ENCODE measurements around the gene IL36B.

The IL36B gene

DNA sequence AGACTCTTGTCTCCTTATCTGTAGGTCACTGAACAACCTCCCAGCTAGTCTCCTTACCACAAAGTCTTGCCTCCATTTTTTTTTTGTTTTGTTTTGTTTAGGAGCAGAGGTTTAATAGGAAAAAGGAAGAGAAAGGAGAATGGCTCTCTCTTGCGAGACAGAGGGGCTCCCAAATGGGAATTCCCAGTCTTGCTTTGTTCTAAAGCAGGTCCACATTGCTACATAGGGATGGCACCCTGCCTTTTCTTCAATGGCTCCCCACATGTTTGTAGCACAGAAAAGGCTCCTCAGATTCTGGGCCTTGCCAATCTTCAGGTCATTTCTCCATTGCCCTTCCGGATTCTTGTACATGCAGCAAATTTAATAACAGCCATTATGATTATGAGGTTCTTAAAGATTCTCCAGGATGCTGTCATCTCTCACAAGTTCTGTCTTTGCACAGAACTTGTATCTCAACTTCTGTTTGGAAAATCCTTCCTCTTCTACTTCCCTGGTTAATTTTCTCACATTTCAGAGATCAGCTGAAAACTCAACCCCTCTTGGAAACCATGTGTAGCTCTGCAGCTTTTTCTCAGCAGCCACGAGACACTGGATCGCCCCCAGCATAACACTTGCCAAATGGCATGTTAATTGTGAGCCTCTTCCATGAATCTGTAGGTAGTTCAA lies 38.7 kb upstream of the IL36B start:
- TF ChIP-seq, protein P1, sequence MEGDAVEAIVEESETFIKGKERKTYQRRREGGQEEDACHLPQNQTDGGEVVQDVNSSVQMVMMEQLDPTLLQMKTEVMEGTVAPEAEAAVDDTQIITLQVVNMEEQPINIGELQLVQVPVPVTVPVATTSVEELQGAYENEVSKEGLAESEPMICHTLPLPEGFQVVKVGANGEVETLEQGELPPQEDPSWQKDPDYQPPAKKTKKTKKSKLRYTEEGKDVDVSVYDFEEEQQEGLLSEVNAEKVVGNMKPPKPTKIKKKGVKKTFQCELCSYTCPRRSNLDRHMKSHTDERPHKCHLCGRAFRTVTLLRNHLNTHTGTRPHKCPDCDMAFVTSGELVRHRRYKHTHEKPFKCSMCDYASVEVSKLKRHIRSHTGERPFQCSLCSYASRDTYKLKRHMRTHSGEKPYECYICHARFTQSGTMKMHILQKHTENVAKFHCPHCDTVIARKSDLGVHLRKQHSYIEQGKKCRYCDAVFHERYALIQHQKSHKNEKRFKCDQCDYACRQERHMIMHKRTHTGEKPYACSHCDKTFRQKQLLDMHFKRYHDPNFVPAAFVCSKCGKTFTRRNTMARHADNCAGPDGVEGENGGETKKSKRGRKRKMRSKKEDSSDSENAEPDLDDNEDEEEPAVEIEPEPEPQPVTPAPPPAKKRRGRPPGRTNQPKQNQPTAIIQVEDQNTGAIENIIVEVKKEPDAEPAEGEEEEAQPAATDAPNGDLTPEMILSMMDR (IDR thresholded peaks at IDR 0.05): no peak
- no peak overlapping the region for H3K4me3 ChIP-seq
- H3K27ac ChIP-seq: no peak overlapping the region
- DNase-seq (ENCODE audit: low spot score): no peak

DNA sequence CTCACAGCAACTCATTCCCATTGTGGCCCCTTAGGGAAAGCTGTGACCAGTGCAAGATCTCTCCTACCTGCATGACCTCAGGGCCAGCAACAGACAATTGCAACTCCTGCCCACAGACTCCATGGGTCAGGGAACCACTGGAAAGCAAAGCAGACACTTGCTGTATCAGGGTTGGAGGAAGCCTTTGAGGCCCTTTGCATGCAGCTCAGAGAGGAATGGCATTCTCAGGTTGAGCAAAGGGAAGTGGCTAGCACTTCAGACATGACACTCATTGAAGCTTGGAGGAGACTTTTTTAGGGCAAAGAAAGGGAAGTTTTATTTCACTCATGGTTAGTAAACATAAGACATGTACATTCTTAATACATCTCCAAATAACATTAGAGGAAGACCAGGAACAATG lies 37.2 kb upstream of the IL36B start:
- TF ChIP-seq, protein P1 (IDR thresholded peaks at IDR 0.05): no peak
- H3K27ac ChIP-seq: no peak overlapping the region
- no peak overlapping the region for H3K4me3 ChIP-seq
- DNase-seq (ENCODE audit: low spot score): no peak

DNA sequence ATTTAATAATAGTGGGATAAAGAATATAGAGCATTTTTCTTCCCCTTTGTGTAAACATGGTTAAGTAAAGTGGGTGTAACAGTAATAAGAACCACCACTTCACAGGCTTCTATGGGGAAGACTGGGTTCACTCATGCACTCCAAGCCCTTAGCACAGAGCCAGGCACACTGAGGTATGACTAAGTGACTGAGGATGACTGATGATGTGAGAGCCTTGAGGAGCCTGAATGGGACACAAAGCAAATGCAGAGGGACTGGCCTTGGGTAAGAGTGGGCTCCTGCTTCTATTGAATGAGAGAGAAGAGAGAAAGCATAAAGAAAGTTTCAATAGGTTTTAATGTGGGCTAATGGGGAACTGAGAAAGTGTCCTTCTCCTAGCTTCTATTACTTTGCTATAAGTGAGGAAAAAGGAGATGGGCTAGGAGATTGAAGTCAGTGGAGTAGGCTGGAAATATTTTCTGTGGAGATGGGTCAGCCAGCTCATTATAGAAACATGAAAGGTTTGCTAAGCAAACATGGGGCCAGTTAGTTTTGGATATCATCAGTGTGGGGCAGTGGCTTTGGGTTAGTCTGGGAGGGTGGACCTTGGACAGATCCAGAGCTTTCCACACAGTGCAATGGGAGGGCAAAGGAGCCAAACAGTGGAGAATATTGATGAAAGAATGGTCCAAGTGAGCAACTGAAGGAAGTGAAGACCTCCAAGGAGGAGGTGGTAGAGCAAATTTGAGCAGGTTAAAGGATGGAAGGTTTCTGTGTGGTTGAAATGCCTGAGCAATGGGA lies 35.7 kb upstream of the IL36B start:
- no peak overlapping the region for H3K27ac ChIP-seq
- TF ChIP-seq, protein P1 (IDR thresholded peaks at IDR 0.05): no peak
- H3K4me3 ChIP-seq: no peak overlapping the region
- DNase-seq (ENCODE audit: low spot score): no peak

DNA sequence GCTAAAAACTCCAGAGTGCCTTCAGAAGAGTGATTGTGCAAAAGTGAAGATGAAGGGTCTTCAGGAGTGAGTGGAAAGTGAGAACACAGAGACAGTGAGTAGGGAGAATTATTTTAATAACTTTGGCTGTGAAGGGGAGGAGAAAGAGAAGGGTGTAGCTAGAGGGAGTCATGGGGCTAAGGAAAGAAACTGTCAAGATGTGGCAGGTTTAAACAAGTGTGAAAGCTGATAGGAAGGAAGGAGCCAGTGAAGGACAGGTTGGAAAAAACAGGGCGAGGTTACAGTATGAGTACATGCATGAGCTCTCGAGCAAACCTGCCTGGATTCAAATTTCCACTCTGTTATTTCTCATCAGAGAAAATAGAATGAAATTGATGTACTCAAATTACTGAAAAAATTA lies 32.9 kb upstream of the IL36B start:
- Histone ChIP-seq H3K4me3 (no peak overlapping the region), H3K27ac (no peak overlapping the region)
- TF ChIP-seq, protein P1 (IDR thresholded peaks at IDR 0.05): no peak
- DNase-seq (ENCODE audit: low spot score): no peak

DNA sequence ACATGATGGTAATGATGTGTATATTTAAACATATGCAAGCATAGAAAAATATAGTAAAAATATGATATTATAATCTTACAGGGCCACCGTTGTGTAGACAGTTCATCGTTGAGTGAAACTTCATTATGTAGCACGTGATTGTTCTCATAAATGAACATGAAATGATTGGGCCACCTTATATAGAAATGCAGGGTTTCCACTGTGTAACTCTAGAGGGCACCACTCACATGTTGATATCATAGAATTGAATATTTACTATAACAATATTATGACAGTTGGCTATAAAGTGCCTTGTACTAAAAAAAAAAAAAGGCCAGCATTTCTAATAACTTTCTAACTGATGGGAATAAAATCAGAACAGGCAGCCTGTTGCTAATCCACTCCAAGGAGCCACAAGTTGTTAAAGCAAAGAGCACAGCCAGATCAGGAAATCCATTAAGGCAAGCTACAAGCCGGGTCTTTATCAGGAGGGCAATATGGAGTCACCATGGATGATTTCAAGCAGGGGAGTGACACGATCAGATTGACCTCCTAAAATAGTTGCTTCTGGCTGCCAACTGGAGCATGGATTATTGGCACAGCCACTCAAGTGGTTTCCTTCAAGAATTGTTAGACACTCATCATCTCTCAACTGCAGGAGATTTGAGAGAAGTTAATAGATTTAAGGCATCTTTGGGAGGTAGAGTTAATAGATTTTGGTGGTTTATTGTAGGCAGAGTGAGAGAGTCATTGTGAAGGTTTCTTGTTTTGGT lies 31.8 kb upstream of the IL36B start:
- DNase-seq (ENCODE audit: low spot score): no peak
- TF ChIP-seq, protein P1 (IDR thresholded peaks at IDR 0.05): no peak
- H3K4me3 ChIP-seq: no peak overlapping the region
- no peak overlapping the region for H3K27ac ChIP-seq

DNA sequence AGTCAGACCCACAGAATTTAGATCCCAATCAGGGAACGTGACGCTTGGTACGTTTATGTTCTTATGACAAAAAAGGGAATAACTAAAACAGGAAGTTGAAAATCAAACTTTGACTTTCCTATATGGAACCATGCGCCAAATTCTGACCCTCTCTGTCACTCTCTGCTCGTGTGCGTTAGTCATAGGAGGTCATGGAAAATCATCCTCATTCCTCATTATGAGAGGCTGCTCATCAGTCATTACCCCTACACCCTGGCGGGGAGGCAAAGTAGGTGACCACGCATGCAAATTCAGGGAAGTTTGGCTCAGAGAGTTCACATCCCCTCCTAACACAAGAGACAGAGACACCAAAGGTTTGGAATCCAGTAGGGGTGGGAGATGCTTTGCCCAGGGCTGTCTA lies 30.6 kb upstream of the IL36B start:
- Histone ChIP-seq H3K27ac (no peak overlapping the region), H3K4me3 (no peak overlapping the region)
- TF ChIP-seq, protein P1 (IDR thresholded peaks at IDR 0.05): no peak
- DNase-seq (ENCODE audit: low spot score): no peak

Data from coronary artery (tissue), 2 donors.